Vagina (tissue), 2 donors: ENCODE data around the gene PTPRG.

ENCODE experiments used
- POLR2A ChIP-seq, 2 donors: fragments of 450-650 bp; IDR thresholded peaks; one replicate each; pipeline ENCODE4 v1.6.1; 2017; ENCODE audit warnings: antibody characterized with exemption in 2 of 2, mild to moderate bottlenecking in 2 of 2, moderate library complexity in 2 of 2
- POLR2AphosphoS5 ChIP-seq, 2 donors: sonication (generic); formaldehyde crosslinking; IDR thresholded peaks; one replicate each; pipeline ENCODE4 v1.9.0; 2017; ENCODE audit warnings: antibody characterized with exemption in 2 of 2, mild to moderate bottlenecking in 2 of 2, low read depth in 1 of 2; ENCODE audit not compliant: insufficient read depth in 1 of 2
- TF ChIP-seq, protein P1 (sequence below), 3 experiments: fragments of 450-650 bp in 2 of 3; fragments of 200-600 bp in 1 of 3; sonication (generic) in 1 of 3; IDR thresholded peaks; one replicate each; pipeline ENCODE4 v1.5.1; 2017 to 2019; ENCODE audit warnings: antibody characterized with exemption in 3 of 3, mild to moderate bottlenecking in 2 of 3, moderate library complexity in 2 of 3

DNA sequence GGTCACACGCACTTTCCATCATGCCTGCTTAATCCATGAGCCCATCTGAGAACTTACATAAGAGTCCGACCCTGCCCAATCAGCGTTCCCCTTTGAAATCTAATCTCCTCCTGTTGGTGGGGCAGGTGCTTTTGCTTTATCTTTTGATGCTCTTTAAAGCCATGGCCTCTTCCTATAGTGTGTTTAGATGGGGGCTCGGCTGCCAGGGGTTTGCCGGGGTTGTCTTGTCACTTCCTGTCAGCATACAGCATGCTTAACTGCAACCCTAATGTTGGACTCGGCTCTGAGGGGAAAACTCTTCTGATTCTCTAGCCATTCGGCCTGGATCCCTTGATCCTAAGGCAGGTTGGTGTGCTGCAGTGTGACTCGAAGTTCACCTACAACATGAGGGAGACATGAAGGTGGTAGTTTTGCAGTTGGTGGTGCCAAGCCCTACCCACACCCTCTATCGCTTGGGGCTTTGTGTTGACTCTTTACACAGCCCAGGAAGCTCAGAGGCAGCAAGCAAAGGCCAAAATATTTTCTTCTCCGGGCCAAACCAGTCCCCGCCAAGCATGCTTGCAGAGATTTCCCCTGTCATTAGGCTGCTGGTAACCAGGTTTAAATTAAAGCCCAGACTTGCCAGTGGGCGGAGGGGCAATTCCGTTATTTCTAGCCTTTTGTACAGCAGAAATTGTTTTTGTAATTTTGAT lies 593.2 kb downstream of the PTPRG start:
- TF ChIP-seq, protein P1, sequence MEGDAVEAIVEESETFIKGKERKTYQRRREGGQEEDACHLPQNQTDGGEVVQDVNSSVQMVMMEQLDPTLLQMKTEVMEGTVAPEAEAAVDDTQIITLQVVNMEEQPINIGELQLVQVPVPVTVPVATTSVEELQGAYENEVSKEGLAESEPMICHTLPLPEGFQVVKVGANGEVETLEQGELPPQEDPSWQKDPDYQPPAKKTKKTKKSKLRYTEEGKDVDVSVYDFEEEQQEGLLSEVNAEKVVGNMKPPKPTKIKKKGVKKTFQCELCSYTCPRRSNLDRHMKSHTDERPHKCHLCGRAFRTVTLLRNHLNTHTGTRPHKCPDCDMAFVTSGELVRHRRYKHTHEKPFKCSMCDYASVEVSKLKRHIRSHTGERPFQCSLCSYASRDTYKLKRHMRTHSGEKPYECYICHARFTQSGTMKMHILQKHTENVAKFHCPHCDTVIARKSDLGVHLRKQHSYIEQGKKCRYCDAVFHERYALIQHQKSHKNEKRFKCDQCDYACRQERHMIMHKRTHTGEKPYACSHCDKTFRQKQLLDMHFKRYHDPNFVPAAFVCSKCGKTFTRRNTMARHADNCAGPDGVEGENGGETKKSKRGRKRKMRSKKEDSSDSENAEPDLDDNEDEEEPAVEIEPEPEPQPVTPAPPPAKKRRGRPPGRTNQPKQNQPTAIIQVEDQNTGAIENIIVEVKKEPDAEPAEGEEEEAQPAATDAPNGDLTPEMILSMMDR (IDR thresholded peaks at IDR 0.05), result no peak
- TF ChIP-seq POLR2A (IDR thresholded peaks at IDR 0.05) (no peak), POLR2AphosphoS5 (IDR thresholded peaks at IDR 0.05; ENCODE audit: insufficient read depth in 1 of 2, low read depth in 1 of 2) (no peak)
